ENCODE data around the gene OR4E2.

DNA sequence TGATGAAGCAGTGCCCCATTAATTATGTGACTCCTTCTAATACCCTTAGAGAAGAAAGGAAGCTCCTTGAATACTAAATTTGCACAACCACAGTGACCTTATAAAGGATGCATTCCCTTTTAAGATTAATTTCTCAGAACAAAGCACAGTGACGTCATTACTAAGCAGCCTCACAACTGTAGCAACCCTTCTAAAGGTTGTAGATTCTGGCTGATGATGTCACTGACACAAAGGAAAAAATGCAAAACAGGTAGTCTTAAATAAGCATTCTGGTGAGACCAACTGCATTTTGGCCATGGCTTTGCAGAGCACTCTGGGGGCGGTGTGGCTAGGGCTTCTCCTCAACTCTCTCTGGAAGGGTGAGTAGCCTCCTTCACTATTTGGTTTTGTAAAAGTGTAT, 58.4 kb downstream of the OR4E2 start:
- TF ChIP-seq CTCF (IDR thresholded peaks at IDR 0.05) (no peak), POLR2AphosphoS5 (IDR thresholded peaks at IDR 0.05) (no peak), POLR2A (IDR thresholded peaks at IDR 0.05) (no peak)
